BLaER1 treated with 17β-estradiol and CSF1 and Interleukin-3, amounts not matched to agents 10 nM and 100 nM (cell line): Measurements from ENCODE around the gene TRIM54.
A peak's percentile ranks its signal among the peaks of the same experiment; 100 is the strongest.

ENCODE experiments used
- H3K27ac ChIP-seq, 11 experiments: shearing (Covaris generic); formaldehyde crosslinking; 2 replicates each; pipeline ENCODE4 v1.8.1; 2022
- H3K27me3 ChIP-seq, 11 experiments: shearing (Covaris generic); formaldehyde crosslinking; 2 replicates each; pipeline ENCODE4 v1.8.1; 2022
- H3K36me3 ChIP-seq, 11 experiments: shearing (Covaris generic); formaldehyde crosslinking; 2 replicates each; pipeline ENCODE4 v1.8.1; 2022
- H3K4me1 ChIP-seq, 10 experiments: shearing (Covaris generic); formaldehyde crosslinking; 2 replicates each; pipeline ENCODE4 v1.8.1; 2022
- H3K4me2 ChIP-seq, 11 experiments: shearing (Covaris generic); formaldehyde crosslinking; 2 replicates each; pipeline ENCODE4 v1.8.1; 2022
- H3K4me3 ChIP-seq, 10 experiments: shearing (Covaris generic); formaldehyde crosslinking; 2 replicates each; pipeline ENCODE4 v1.8.1; 2022
- H3K9ac ChIP-seq, 11 experiments: shearing (Covaris generic); formaldehyde crosslinking; 2 replicates each; pipeline ENCODE4 v1.8.1; 2022
- H3K9me3 ChIP-seq, 11 experiments: shearing (Covaris generic); formaldehyde crosslinking; replicated peaks in 1 of 11; 2 replicates each; pipeline ENCODE4 v1.8.1; 2022
- H4K20me1 ChIP-seq, 11 experiments: shearing (Covaris generic); formaldehyde crosslinking; 2 replicates each; pipeline ENCODE4 v1.8.1; 2022
- Cebpa-rat ChIP-seq, 11 experiments: shearing (Covaris generic); IDR thresholded peaks; 2 replicates each; pipeline ENCODE4 v1.8.1; 2022

Gene TRIM54

GRCh38 chr2:27281855-27282559 lies at the start of gene TRIM54:
TRIM54 (plus strand) TSS chr2:27282429; CDS start chr2:27282732, 303 bp downstream.
- H4K20me1 ChIP-seq: no peaks in the 10 kb centered on the region
- peaks cover 0 to 17% (median 9%) of the 10 kb centered on the region in 10 experiments; a peak in 12 of 20 replicates for H3K4me1 ChIP-seq
- no peak within 1 kb of the TSS for H3K27ac ChIP-seq
- no peak for TF ChIP-seq Cebpa-rat (IDR thresholded peaks at IDR 0.05)
- H3K27me3 ChIP-seq: no peaks in the 10 kb centered on the region
- H3K36me3 ChIP-seq: no peaks in the 10 kb centered on the region
- no peaks in the 10 kb centered on the region for H3K9me3 ChIP-seq
- no peak within 1 kb of the TSS for H3K4me3 ChIP-seq
- H3K9ac ChIP-seq: peak within 1 kb of the TSS in 7 of 11 experiments; percentile 4 to 47 (median 31); a peak in 7 of 22 replicates
- H3K4me2 ChIP-seq: peak within 1 kb of the TSS in 7 of 11 experiments; percentile 18 to 60 (median 47); a peak in 11 of 22 replicates

- no peak for TF ChIP-seq Cebpa-rat (IDR thresholded peaks at IDR 0.05)
- no peaks in the 10 kb centered on the region for H3K9me3 ChIP-seq
- H3K27ac ChIP-seq: no peak overlapping the region
- H3K9ac ChIP-seq: no peak overlapping the region
- no peak overlapping the region for H3K4me3 ChIP-seq
- no peak overlapping the region for H3K4me2 ChIP-seq
- peaks cover 0 to 28% (median 23%) of the 10 kb centered on the region in 10 experiments; a peak in 15 of 20 replicates for H3K4me1 ChIP-seq
- peaks cover 0 to 67% (median 16%) of the 10 kb centered on the region in 11 experiments; a peak in 9 of 22 replicates for H4K20me1 ChIP-seq
- H3K27me3 ChIP-seq: no peaks in the 10 kb centered on the region
- peaks cover 97 to 100% (median 100%) of the 10 kb centered on the region in 11 experiments for H3K36me3 ChIP-seq
Observed at GRCh38 chr2:27233341-27233740, 48.9 kb upstream of the TRIM54 start.

- Histone ChIP-seq H3K27me3 (no peaks in the 10 kb centered on the region), H3K27ac (no peak overlapping the region), H3K36me3 (peaks cover 98 to 100% (median 100%) of the 10 kb centered on the region in 11 experiments), H3K4me2 (no peak overlapping the region), H3K9ac (no peak overlapping the region), H3K4me1 (peaks cover 0 to 13% (median 11%) of the 10 kb centered on the region in 10 experiments; a peak in 15 of 20 replicates), H4K20me1 (peaks cover 0 to 94% (median 15%) of the 10 kb centered on the region in 11 experiments; a peak in 11 of 22 replicates), H3K4me3 (no peak overlapping the region), H3K9me3 (no peaks in the 10 kb centered on the region)
- no peak for TF ChIP-seq Cebpa-rat (IDR thresholded peaks at IDR 0.05)
Observed at GRCh38 chr2:27236136-27236535, 46.1 kb upstream of the TRIM54 start.

GRCh38 chr2:27236626-27237025 lies 45.6 kb upstream of the TRIM54 start:
- no peak overlapping the region for H3K4me2 ChIP-seq
- H3K9ac ChIP-seq: no peak overlapping the region
- no peak overlapping the region for H3K4me3 ChIP-seq
- no peaks in the 10 kb centered on the region for H3K9me3 ChIP-seq
- H4K20me1 ChIP-seq: peaks cover 0 to 95% (median 18%) of the 10 kb centered on the region in 11 experiments; a peak in 12 of 22 replicates
- H3K27ac ChIP-seq: no peak overlapping the region
- peaks cover 0 to 13% (median 8%) of the 10 kb centered on the region in 10 experiments; a peak in 15 of 20 replicates for H3K4me1 ChIP-seq
- no peaks in the 10 kb centered on the region for H3K27me3 ChIP-seq
- no peak for TF ChIP-seq Cebpa-rat (IDR thresholded peaks at IDR 0.05)
- H3K36me3 ChIP-seq: peaks cover 98 to 100% (median 100%) of the 10 kb centered on the region in 11 experiments

- Histone ChIP-seq H3K36me3 (peaks cover 100% of the 10 kb centered on the region in 11 experiments), H3K9ac (no peak overlapping the region), H3K9me3 (no peaks in the 10 kb centered on the region), H4K20me1 (peaks cover 0 to 95% (median 17%) of the 10 kb centered on the region in 11 experiments; a peak in 10 of 22 replicates), H3K27ac (no peak overlapping the region), H3K4me2 (no peak overlapping the region), H3K4me3 (no peak overlapping the region), H3K4me1 (peaks cover 0 to 13% (median 10%) of the 10 kb centered on the region in 10 experiments; a peak in 18 of 20 replicates), H3K27me3 (no peaks in the 10 kb centered on the region)
- TF ChIP-seq Cebpa-rat (IDR thresholded peaks at IDR 0.05): no peak
Observed at GRCh38 chr2:27237341-27237945, 44.8 kb upstream of the TRIM54 start.

GRCh38 chr2:27238976-27239375 lies 43.3 kb upstream of the TRIM54 start:
- Histone ChIP-seq H3K36me3 (peaks cover 100% of the 10 kb centered on the region in 11 experiments), H3K27ac (no peak overlapping the region), H3K4me1 (peaks cover 0 to 14% (median 13%) of the 10 kb centered on the region in 10 experiments; a peak in 18 of 20 replicates), H4K20me1 (peaks cover 0 to 98% (median 15%) of the 10 kb centered on the region in 11 experiments; a peak in 12 of 22 replicates), H3K9ac (no peak overlapping the region), H3K4me2 (no peak overlapping the region), H3K9me3 (no peaks in the 10 kb centered on the region), H3K27me3 (no peaks in the 10 kb centered on the region), H3K4me3 (no peak overlapping the region)
- TF ChIP-seq Cebpa-rat (IDR thresholded peaks at IDR 0.05): no peak

- Histone ChIP-seq H3K27me3 (no peaks in the 10 kb centered on the region), H3K4me3 (no peak overlapping the region), H4K20me1 (peaks cover 0 to 90% (median 11%) of the 10 kb centered on the region in 11 experiments; a peak in 12 of 22 replicates), H3K4me2 (no peak overlapping the region), H3K27ac (no peak overlapping the region), H3K4me1 (peaks cover 0 to 14% (median 13%) of the 10 kb centered on the region in 10 experiments; a peak in 18 of 20 replicates), H3K9ac (no peak overlapping the region), H3K9me3 (no peaks in the 10 kb centered on the region), H3K36me3 (peaks cover 91 to 100% (median 99%) of the 10 kb centered on the region in 11 experiments)
- no peak for TF ChIP-seq Cebpa-rat (IDR thresholded peaks at IDR 0.05)
Observed at GRCh38 chr2:27240406-27240805, 41.8 kb upstream of the TRIM54 start.

GRCh38 chr2:27241761-27242613 lies 40.2 kb upstream of the TRIM54 start:
- Histone ChIP-seq H3K27ac (peak overlapping the region in 4 of 11 experiments; percentile 4 to 32 (median 22); a peak in 6 of 22 replicates), H4K20me1 (peaks cover 0 to 74% (median 11%) of the 10 kb centered on the region in 11 experiments; a peak in 12 of 22 replicates), H3K4me3 (no peak overlapping the region), H3K9me3 (no peaks in the 10 kb centered on the region), H3K4me1 (peaks cover 0 to 14% (median 13%) of the 10 kb centered on the region in 10 experiments; a peak in 18 of 20 replicates), H3K27me3 (no peaks in the 10 kb centered on the region), H3K36me3 (peaks cover 75 to 88% (median 83%) of the 10 kb centered on the region in 11 experiments), H3K9ac (peak overlapping the region in 6 of 11 experiments; percentile 12 to 29 (median 18); a peak in 5 of 22 replicates), H3K4me2 (peak overlapping the region in 9 of 11 experiments; percentile 27 to 65 (median 42); a peak in 16 of 22 replicates)
- no peak for TF ChIP-seq Cebpa-rat (IDR thresholded peaks at IDR 0.05)
